Mononuclear cell (primary cell): ENCODE measurements around the gene METTL26. TPM values are rescaled to one million over a fixed set of nuclear protein-coding genes. Genes with fewer than 3 reads are reported as not detected.

Experiments used
- H3K27me3 ChIP-seq: 2 replicates; pipeline ENCODE4 v1.6.0; 2011; ENCODE audit warnings: low read length, control low read depth; ENCODE audit not compliant: insufficient read depth
- H3K4me1 ChIP-seq: 2 replicates; pipeline ENCODE4 v1.5.1; 2011; ENCODE audit warnings: mild to moderate bottlenecking, low read length, control low read depth; ENCODE audit not compliant: insufficient read depth
- H3K4me3 ChIP-seq: 2 replicates; pipeline ENCODE4 v1.5.1; 2011; ENCODE audit warnings: mild to moderate bottlenecking, low read length, moderate library complexity
- H3K9me3 ChIP-seq: 2 replicates; pipeline ENCODE4 v1.5.1; 2011; ENCODE audit warnings: low read depth, mild to moderate bottlenecking, control low read depth, low read length
- total RNA-seq: library from RNA; depleted of rRNA; stranded (reverse); fragments of >200 nt; gene quantifications from one replicate; pipeline ENCODE4 v1.2.3, GENCODE V29; 2012

Gene METTL26
- total RNA-seq, 1 donor, result 49.0 TPM

GRCh38 chr16:677316-678190 lies 41.4 kb upstream of the METTL26 start:
- peaks cover 35% of the 10 kb centered on the region for H3K4me1 ChIP-seq
- no peaks in the 10 kb centered on the region for H3K27me3 ChIP-seq
- H3K9me3 ChIP-seq, result no peaks in the 10 kb centered on the region
- H3K4me3 ChIP-seq, result no peak overlapping the region

GRCh38 chr16:676913-677312 lies 40.8 kb upstream of the METTL26 start:
- peaks cover 30% of the 10 kb centered on the region for H3K4me1 ChIP-seq
- no peaks in the 10 kb centered on the region for H3K9me3 ChIP-seq
- no peak overlapping the region for H3K4me3 ChIP-seq
- no peaks in the 10 kb centered on the region for H3K27me3 ChIP-seq

GRCh38 chr16:676565-676902 lies 40.4 kb upstream of the METTL26 start:
- no peak overlapping the region for H3K4me3 ChIP-seq
- no peaks in the 10 kb centered on the region for H3K9me3 ChIP-seq
- H3K27me3 ChIP-seq, result no peaks in the 10 kb centered on the region
- H3K4me1 ChIP-seq, result peaks cover 26% of the 10 kb centered on the region

GRCh38 chr16:675884-676564 lies 39.9 kb upstream of the METTL26 start:
- Histone ChIP-seq H3K27me3 (no peaks in the 10 kb centered on the region), H3K4me3 (no peak overlapping the region), H3K9me3 (no peaks in the 10 kb centered on the region), H3K4me1 (peaks cover 21% of the 10 kb centered on the region)

GRCh38 chr16:674968-675883 lies 39.1 kb upstream of the METTL26 start, which contains the start of gene RHBDL1:
Gene RHBDL1, plus strand, starts transcription at chr16:675671. Its CDS starts 120 bp downstream, at chr16:675791.
- no peaks in the 10 kb centered on the region for H3K9me3 ChIP-seq
- H3K4me1 ChIP-seq, result peaks cover 16% of the 10 kb centered on the region
- H3K27me3 ChIP-seq, result no peaks in the 10 kb centered on the region
- H3K4me3 ChIP-seq, result no peak within 1 kb of the TSS

GRCh38 chr16:674214-674881 lies 38.2 kb upstream of the METTL26 start:
- peaks cover 13% of the 10 kb centered on the region for H3K4me1 ChIP-seq
- no peak overlapping the region for H3K4me3 ChIP-seq
- H3K27me3 ChIP-seq, result no peaks in the 10 kb centered on the region
- no peaks in the 10 kb centered on the region for H3K9me3 ChIP-seq

- Histone ChIP-seq H3K4me1 (peaks cover 14% of the 10 kb centered on the region), H3K27me3 (no peaks in the 10 kb centered on the region), H3K4me3 (no peak overlapping the region), H3K9me3 (no peaks in the 10 kb centered on the region)
Observed at GRCh38 chr16:673399-673991, 37.4 kb upstream of the METTL26 start.

- H3K27me3 ChIP-seq, result no peaks in the 10 kb centered on the region
- no peak overlapping the region for H3K4me3 ChIP-seq
- H3K9me3 ChIP-seq, result no peaks in the 10 kb centered on the region
- H3K4me1 ChIP-seq, result peaks cover 16% of the 10 kb centered on the region
Observed at GRCh38 chr16:672851-673250, 36.7 kb upstream of the METTL26 start.

- Histone ChIP-seq H3K27me3 (no peaks in the 10 kb centered on the region), H3K4me1 (peaks cover 20% of the 10 kb centered on the region), H3K9me3 (no peaks in the 10 kb centered on the region), H3K4me3 (no peak overlapping the region)
Observed at GRCh38 chr16:672371-672770, 36.3 kb upstream of the METTL26 start.

GRCh38 chr16:671353-672131 lies 35.4 kb upstream of the METTL26 start:
- no peak overlapping the region for H3K4me3 ChIP-seq
- H3K9me3 ChIP-seq, result no peaks in the 10 kb centered on the region
- H3K27me3 ChIP-seq, result no peaks in the 10 kb centered on the region
- peaks cover 24% of the 10 kb centered on the region for H3K4me1 ChIP-seq

GRCh38 chr16:670485-671352 lies 34.6 kb upstream of the METTL26 start:
- no peaks in the 10 kb centered on the region for H3K27me3 ChIP-seq
- H3K9me3 ChIP-seq, result no peaks in the 10 kb centered on the region
- no peak overlapping the region for H3K4me3 ChIP-seq
- peaks cover 24% of the 10 kb centered on the region for H3K4me1 ChIP-seq

GRCh38 chr16:669666-670065 lies 33.6 kb upstream of the METTL26 start:
- H3K27me3 ChIP-seq, result no peaks in the 10 kb centered on the region
- H3K4me3 ChIP-seq, result no peak overlapping the region
- H3K4me1 ChIP-seq, result peaks cover 17% of the 10 kb centered on the region
- H3K9me3 ChIP-seq, result no peaks in the 10 kb centered on the region
